DND-41 (cell line): ENCODE measurements around the gene LRP8.

ENCODE experiments used
- ATAC-seq: fragments of 200-7000 bp; cut with Tn5 transposase; 3 replicates; pipeline ENCODE4 v1.9.1; 2021; ENCODE audit warnings: low read depth; ENCODE audit not compliant: insufficient read depth
- DNase-seq: peaks from one replicate; pipeline ENCODE4 v3.0.0-alpha.2; 2020
- H2AFZ ChIP-seq: 2 replicates; pipeline ENCODE4 v1.6.0; 2012; ENCODE audit warnings: low read depth, low read length
- H3K27ac ChIP-seq: 2 replicates; pipeline ENCODE4 v1.5.1; 2012; ENCODE audit warnings: low read length, inconsistent platforms
- H3K27me3 ChIP-seq: fragments of 200-600 bp; sonication (generic); 2 replicates; pipeline ENCODE4 v1.6.0; 2012; ENCODE audit warnings: low read length, mild to moderate bottlenecking, inconsistent platforms; ENCODE audit not compliant: insufficient read depth, poor library complexity
- H3K36me3 ChIP-seq: 2 replicates; pipeline ENCODE4 v1.5.1; 2012; ENCODE audit warnings: low read length, inconsistent platforms; ENCODE audit not compliant: insufficient read depth
- H3K4me1 ChIP-seq: 2 replicates; pipeline ENCODE4 v1.5.1; 2012; ENCODE audit warnings: mild to moderate bottlenecking, low read length; ENCODE audit not compliant: insufficient read depth
- H3K4me2 ChIP-seq: 2 replicates; pipeline ENCODE4 v1.6.0; 2012; ENCODE audit warnings: mild to moderate bottlenecking, moderate library complexity, low read length, inconsistent platforms; ENCODE audit not compliant: insufficient read depth
- H3K4me3 ChIP-seq, 2 experiments: fragments of 200-600 bp in 1 of 2; shearing (Covaris generic) in 1 of 2; 2 replicates each; pipeline ENCODE4 v1.5.1; 2012 to 2016; ENCODE audit warnings: inconsistent platforms in 2 of 2, low read length in 2 of 2, mild to moderate bottlenecking in 2 of 2, low read depth in 1 of 2, moderate library complexity in 1 of 2
- H3K79me2 ChIP-seq: 2 replicates; pipeline ENCODE4 v1.6.0; 2012; ENCODE audit warnings: low read length, inconsistent platforms; ENCODE audit not compliant: insufficient read depth
- H3K9ac ChIP-seq: 2 replicates; pipeline ENCODE4 v1.6.0; 2012; ENCODE audit warnings: low read depth, mild to moderate bottlenecking, inconsistent platforms, low read length, moderate library complexity
- H3K9me3 ChIP-seq: 2 replicates; pipeline ENCODE4 v1.5.1; 2012; ENCODE audit warnings: low read length, moderate library complexity, mild to moderate bottlenecking, inconsistent platforms; ENCODE audit not compliant: insufficient read depth, severe bottlenecking
- H4K20me1 ChIP-seq: 2 replicates; pipeline ENCODE4 v1.6.0; 2012; ENCODE audit warnings: low read length; ENCODE audit not compliant: insufficient read depth
- CTCF ChIP-seq: IDR thresholded peaks from 2 replicates; pipeline ENCODE4 v1.5.1; 2012; ENCODE audit warnings: borderline replicate concordance, low read length, moderate library complexity, mild to moderate bottlenecking; ENCODE audit not compliant: poor library complexity, severe bottlenecking; ENCODE audit errors: extremely low read depth
- EZH2 ChIP-seq: IDR thresholded peaks from 3 replicates; pipeline ENCODE4 v1.6.1; 2012; ENCODE audit warnings: borderline replicate concordance, low read depth, mild to moderate bottlenecking, moderate library complexity, low read length, inconsistent platforms; ENCODE audit not compliant: severe bottlenecking

Gene LRP8

GRCh38 chr1:53362270-53362669 lies 34.4 kb upstream of the LRP8 start:
- no peaks in the 10 kb centered on the region for H3K79me2 ChIP-seq
- H3K4me1 ChIP-seq = peaks cover 7% of the 10 kb centered on the region
- TF ChIP-seq EZH2 (no peak), CTCF (no peak)
- H3K4me3 ChIP-seq = no peak overlapping the region
- DNase-seq = no peak
- H3K9me3 ChIP-seq = peaks cover 5% of the 10 kb centered on the region
- no peak overlapping the region for H3K9ac ChIP-seq
- no peak overlapping the region for H2AFZ ChIP-seq
- no peak for ATAC-seq
- no peak overlapping the region for H3K4me2 ChIP-seq
- no peak overlapping the region for H3K27ac ChIP-seq
- peaks cover 4% of the 10 kb centered on the region for H3K27me3 ChIP-seq
- no peaks in the 10 kb centered on the region for H4K20me1 ChIP-seq
- no peaks in the 10 kb centered on the region for H3K36me3 ChIP-seq

GRCh38 chr1:53361541-53361961 lies 33.7 kb upstream of the LRP8 start:
- H4K20me1 ChIP-seq = no peaks in the 10 kb centered on the region
- no peak for TF ChIP-seq EZH2
- no peak for TF ChIP-seq CTCF
- no peaks in the 10 kb centered on the region for H3K79me2 ChIP-seq
- peaks cover 6% of the 10 kb centered on the region for H3K9me3 ChIP-seq
- H3K4me1 ChIP-seq = no peaks in the 10 kb centered on the region
- no peak overlapping the region for H2AFZ ChIP-seq
- no peak overlapping the region for H3K4me2 ChIP-seq
- DNase-seq (no peak), ATAC-seq (no peak)
- H3K27ac ChIP-seq = no peak overlapping the region
- no peak overlapping the region for H3K4me3 ChIP-seq
- no peak overlapping the region for H3K9ac ChIP-seq
- peaks cover 4% of the 10 kb centered on the region for H3K27me3 ChIP-seq
- H3K36me3 ChIP-seq = no peaks in the 10 kb centered on the region

- no peaks in the 10 kb centered on the region for H3K36me3 ChIP-seq
- ATAC-seq (no peak), DNase-seq (no peak)
- H3K9me3 ChIP-seq = peaks cover 10% of the 10 kb centered on the region
- no peak overlapping the region for H3K4me3 ChIP-seq
- TF ChIP-seq CTCF = no peak
- TF ChIP-seq EZH2 = no peak
- no peak overlapping the region for H3K4me2 ChIP-seq
- peaks cover 4% of the 10 kb centered on the region for H3K27me3 ChIP-seq
- H4K20me1 ChIP-seq = no peaks in the 10 kb centered on the region
- H3K4me1 ChIP-seq = no peaks in the 10 kb centered on the region
- no peak overlapping the region for H3K9ac ChIP-seq
- no peak overlapping the region for H2AFZ ChIP-seq
- H3K79me2 ChIP-seq = no peaks in the 10 kb centered on the region
- H3K27ac ChIP-seq = no peak overlapping the region
These were observed 32.0 kb upstream of the LRP8 start for GRCh38 chr1:53359934-53360276.

- H4K20me1 ChIP-seq = no peaks in the 10 kb centered on the region
- no peak overlapping the region for H3K9ac ChIP-seq
- H3K4me3 ChIP-seq = no peak overlapping the region
- H3K9me3 ChIP-seq = peaks cover 10% of the 10 kb centered on the region
- TF ChIP-seq CTCF = no peak
- no peak for TF ChIP-seq EZH2
- peaks cover 4% of the 10 kb centered on the region for H3K27me3 ChIP-seq
- no peak for DNase-seq
- H3K27ac ChIP-seq = no peak overlapping the region
- no peak for ATAC-seq
- H3K36me3 ChIP-seq = no peaks in the 10 kb centered on the region
- H2AFZ ChIP-seq = no peak overlapping the region
- no peaks in the 10 kb centered on the region for H3K4me1 ChIP-seq
- no peak overlapping the region for H3K4me2 ChIP-seq
- H3K79me2 ChIP-seq = no peaks in the 10 kb centered on the region
These were observed 31.5 kb upstream of the LRP8 start for GRCh38 chr1:53359225-53359933.
